ENCODE data around the gene VAMP8. TPM values are rescaled to one million over a fixed set of nuclear protein-coding genes. Genes with fewer than 3 reads are reported as not detected.

Gene VAMP8
- total and polyA plus RNA-seq, 2 of the 8 experiments (the other 6 are each of a cell fraction or from before 2014, with no cell fraction given): 34.4 to 69.7 TPM

GRCh38 chr2:85542777-85543176 is 34.6 kb upstream of the VAMP8 start (continued):
- no peak for TF ChIP-seq GTF2F1 (IDR thresholded peaks at IDR 0.05; ENCODE audit: borderline replicate concordance, low read depth, low read length)
- no peak for TF ChIP-seq POU5F1 (IDR thresholded peaks at IDR 0.05; ENCODE audit: low read depth, low read length)
- TF ChIP-seq CHD1 (IDR thresholded peaks at IDR 0.05; ENCODE audit: low read depth, low read length): no peak
- no peak for TF ChIP-seq SUZ12 (IDR thresholded peaks at IDR 0.05; ENCODE audit: low read length)

Measured in H1 (cell line).